Suprapubic skin (tissue), 4 donors: ENCODE data around the gene PDE4B. TPM values are rescaled to one million over a fixed set of nuclear protein-coding genes. Genes with fewer than 3 reads are reported as not detected.

Experiments
- DNase-seq, 2 donors: peaks; one replicate each; pipeline ENCODE4 v3.0.0-alpha.2; 2019; ENCODE audit warnings: low spot score in 2 of 2
- H3K27ac ChIP-seq: fragments of 200-600 bp; sonication (generic); one replicate; pipeline ENCODE4 v1.5.1; 2019
- H3K27me3 ChIP-seq: fragments of 200-600 bp; sonication (generic); one replicate; pipeline ENCODE4 v1.5.1; 2019
- H3K36me3 ChIP-seq: fragments of 200-600 bp; sonication (generic); one replicate; pipeline ENCODE4 v1.5.1; 2019
- H3K4me1 ChIP-seq: fragments of 200-600 bp; sonication (generic); one replicate; pipeline ENCODE4 v1.5.1; 2019
- H3K4me3 ChIP-seq: fragments of 200-600 bp; sonication (generic); one replicate; pipeline ENCODE4 v1.5.1; 2019; ENCODE audit warnings: mild to moderate bottlenecking
- H3K9me3 ChIP-seq: fragments of 200-600 bp; sonication (generic); one replicate; pipeline ENCODE4 v1.5.1; 2019
- EP300 ChIP-seq: sonication (generic); formaldehyde crosslinking; IDR thresholded peaks from one replicate; pipeline ENCODE4 v1.6.1; 2017; ENCODE audit warnings: antibody characterized with exemption
- POLR2A ChIP-seq, 2 donors: fragments of 450-650 bp; IDR thresholded peaks; one replicate each; pipeline ENCODE4 v1.6.1; 2017; ENCODE audit warnings: antibody characterized with exemption in 2 of 2, mild to moderate bottlenecking in 2 of 2, moderate library complexity in 2 of 2
- POLR2AphosphoS5 ChIP-seq, 3 donors: sonication (generic); formaldehyde crosslinking; IDR thresholded peaks; one replicate each; pipeline ENCODE4 v1.6.1; 2017; ENCODE audit warnings: antibody characterized with exemption in 3 of 3
- WGBS: methylation state at CpG from one replicate; pipeline ENCODE4 v1.1.5; 2018; 5-methylcytosine and 5-hydroxymethylcytosine counted together
- total RNA-seq, 4 donors: library from RNA; depleted of rRNA; stranded (reverse); fragments of >200 nt; gene quantifications; one replicate each; pipeline ENCODE4 v1.1.0, GENCODE V29; 2016
- TF ChIP-seq, protein P1 (sequence below), 2 donors: fragments of 200-600 bp in 1 of 2; fragments of 450-650 bp in 1 of 2; sonication (generic) in 1 of 2; IDR thresholded peaks; one replicate each; pipeline ENCODE4 v1.5.1; 2016 to 2019; ENCODE audit warnings: antibody characterized with exemption in 2 of 2, mild to moderate bottlenecking in 1 of 2, moderate library complexity in 1 of 2

PDE4B gene
- total RNA-seq, 4 donors from 2014 or later = 14.2 to 27.6 (median 16.7) TPM

DNA sequence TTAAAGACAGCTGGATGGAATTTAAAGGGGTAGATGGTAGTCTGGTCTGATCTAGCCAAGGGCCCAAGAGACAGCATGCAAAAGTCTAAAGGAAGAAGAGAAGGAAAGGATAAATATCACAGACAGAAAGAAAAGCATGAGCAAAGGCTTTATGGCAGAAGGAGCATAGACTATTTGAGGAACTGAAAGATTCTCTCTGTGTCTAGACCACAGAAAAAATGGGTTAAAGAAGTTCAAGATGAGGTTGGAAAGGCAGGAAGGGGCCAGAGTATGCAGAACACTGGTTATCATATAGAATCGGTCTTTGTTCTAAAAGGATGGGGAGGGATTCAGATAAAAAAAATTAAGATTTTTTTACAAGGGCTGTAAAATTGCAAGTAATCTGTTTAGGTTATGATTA lies 604.5 kb downstream of the PDE4B start:
- no peak for TF ChIP-seq EP300
- TF ChIP-seq, protein P1, sequence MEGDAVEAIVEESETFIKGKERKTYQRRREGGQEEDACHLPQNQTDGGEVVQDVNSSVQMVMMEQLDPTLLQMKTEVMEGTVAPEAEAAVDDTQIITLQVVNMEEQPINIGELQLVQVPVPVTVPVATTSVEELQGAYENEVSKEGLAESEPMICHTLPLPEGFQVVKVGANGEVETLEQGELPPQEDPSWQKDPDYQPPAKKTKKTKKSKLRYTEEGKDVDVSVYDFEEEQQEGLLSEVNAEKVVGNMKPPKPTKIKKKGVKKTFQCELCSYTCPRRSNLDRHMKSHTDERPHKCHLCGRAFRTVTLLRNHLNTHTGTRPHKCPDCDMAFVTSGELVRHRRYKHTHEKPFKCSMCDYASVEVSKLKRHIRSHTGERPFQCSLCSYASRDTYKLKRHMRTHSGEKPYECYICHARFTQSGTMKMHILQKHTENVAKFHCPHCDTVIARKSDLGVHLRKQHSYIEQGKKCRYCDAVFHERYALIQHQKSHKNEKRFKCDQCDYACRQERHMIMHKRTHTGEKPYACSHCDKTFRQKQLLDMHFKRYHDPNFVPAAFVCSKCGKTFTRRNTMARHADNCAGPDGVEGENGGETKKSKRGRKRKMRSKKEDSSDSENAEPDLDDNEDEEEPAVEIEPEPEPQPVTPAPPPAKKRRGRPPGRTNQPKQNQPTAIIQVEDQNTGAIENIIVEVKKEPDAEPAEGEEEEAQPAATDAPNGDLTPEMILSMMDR (IDR thresholded peaks at IDR 0.05) = no peak
- no peak for TF ChIP-seq POLR2AphosphoS5 (IDR thresholded peaks at IDR 0.05)
- TF ChIP-seq POLR2A (IDR thresholded peaks at IDR 0.05) = no peak
- DNase-seq = no peak
- no peaks in the 10 kb centered on the region for H3K36me3 ChIP-seq
- no peaks in the 10 kb centered on the region for H3K27me3 ChIP-seq
- WGBS = 90% methylated on average over 1 of the region's 1 CpG
- peaks cover 16% of the 10 kb centered on the region for H3K4me1 ChIP-seq
- H3K4me3 ChIP-seq = no peak overlapping the region
- H3K27ac ChIP-seq = no peak overlapping the region
- no peaks in the 10 kb centered on the region for H3K9me3 ChIP-seq

DNA sequence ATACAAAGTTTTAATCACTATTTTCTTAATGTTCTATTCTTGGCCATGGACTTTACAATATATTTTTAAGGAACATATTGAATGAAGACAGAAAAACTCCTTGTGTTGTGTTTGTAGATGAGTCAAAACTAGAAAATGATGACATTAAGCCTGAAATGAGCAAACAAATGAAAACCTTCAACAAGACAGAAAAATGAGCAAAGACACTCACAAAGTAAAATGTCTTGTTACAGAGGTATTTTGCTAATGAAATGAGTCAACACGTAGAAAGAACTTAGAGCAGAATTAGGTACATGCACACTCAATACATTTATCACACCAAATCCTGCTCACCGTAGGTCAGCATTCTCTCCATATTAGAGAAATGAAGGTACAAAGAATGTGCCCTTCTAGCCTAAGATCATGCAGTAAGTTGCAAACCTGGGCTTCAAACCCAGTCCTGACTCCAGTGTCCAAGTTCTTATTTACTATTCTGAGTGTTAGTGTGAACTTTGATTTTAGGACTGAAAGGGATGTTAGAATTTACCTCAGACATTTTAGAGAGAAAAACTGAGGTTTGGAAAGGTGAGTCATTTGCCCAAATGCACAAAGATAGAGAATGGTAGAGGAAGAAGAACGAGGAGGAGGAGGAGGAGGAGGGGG lies 607.3 kb downstream of the PDE4B start:
- no peaks in the 10 kb centered on the region for H3K27me3 ChIP-seq
- H3K27ac ChIP-seq = no peak overlapping the region
- no peaks in the 10 kb centered on the region for H3K36me3 ChIP-seq
- no peaks in the 10 kb centered on the region for H3K9me3 ChIP-seq
- 91% methylated on average over 3 of the region's 3 CpGs for WGBS
- TF ChIP-seq POLR2AphosphoS5 (IDR thresholded peaks at IDR 0.05) (no peak), POLR2A (IDR thresholded peaks at IDR 0.05) (no peak), EP300 (no peak)
- TF ChIP-seq, protein P1 (IDR thresholded peaks at IDR 0.05) = no peak
- H3K4me1 ChIP-seq = peaks cover 27% of the 10 kb centered on the region
- no peak overlapping the region for H3K4me3 ChIP-seq
- DNase-seq = no peak

DNA sequence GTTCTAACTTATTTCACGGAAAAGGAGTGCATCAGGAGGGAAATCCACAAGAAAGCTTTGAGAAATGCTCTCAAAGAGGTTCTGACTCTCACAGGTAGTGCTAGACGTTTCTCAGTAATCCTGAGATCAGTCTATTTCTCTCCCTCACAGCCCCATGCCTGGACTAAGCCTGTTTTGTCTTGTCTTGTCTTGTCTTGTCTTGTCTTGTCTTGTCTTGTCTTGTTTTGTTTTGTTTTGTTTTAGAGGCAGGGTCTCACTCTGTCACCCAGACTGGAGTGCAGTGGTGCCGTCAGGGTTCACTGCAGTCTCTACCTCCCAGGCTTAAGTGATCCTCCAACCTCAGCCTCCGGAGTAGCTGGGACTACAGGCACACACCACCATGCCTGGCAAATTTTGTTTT lies 608.0 kb downstream of the PDE4B start:
- Histone ChIP-seq H3K27me3 (no peaks in the 10 kb centered on the region), H3K4me1 (peaks cover 22% of the 10 kb centered on the region), H3K9me3 (no peaks in the 10 kb centered on the region), H3K4me3 (no peak overlapping the region), H3K36me3 (no peaks in the 10 kb centered on the region), H3K27ac (no peak overlapping the region)
- TF ChIP-seq, protein P1 (IDR thresholded peaks at IDR 0.05) = no peak
- no peak for DNase-seq
- WGBS = 86% methylated on average over 4 of the region's 4 CpGs

DNA sequence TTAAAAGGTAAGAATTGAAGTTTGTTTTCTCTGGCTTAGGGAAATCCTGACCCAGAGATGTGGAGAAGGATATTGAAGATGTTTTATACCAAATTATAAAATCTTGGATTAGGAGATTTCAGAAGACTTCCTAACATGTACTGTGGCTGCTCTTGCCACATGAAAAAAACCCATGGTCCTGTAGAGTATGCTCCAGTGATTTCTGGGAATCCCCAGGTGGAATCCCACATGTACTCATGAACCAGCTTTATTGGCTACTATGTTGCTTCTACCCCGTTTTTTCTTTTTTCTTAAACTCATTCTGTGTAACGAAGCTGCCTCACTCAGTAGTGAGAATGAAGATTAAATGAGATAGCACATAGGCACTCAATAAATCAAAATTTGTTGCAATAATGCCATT lies 608.5 kb downstream of the PDE4B start:
- no peaks in the 10 kb centered on the region for H3K9me3 ChIP-seq
- no peaks in the 10 kb centered on the region for H3K36me3 ChIP-seq
- no peaks in the 10 kb centered on the region for H3K27me3 ChIP-seq
- no peak overlapping the region for H3K27ac ChIP-seq
- TF ChIP-seq POLR2AphosphoS5 (IDR thresholded peaks at IDR 0.05) = no peak
- no peak for TF ChIP-seq EP300
- TF ChIP-seq, protein P1 (IDR thresholded peaks at IDR 0.05) = no peak
- no peak for TF ChIP-seq POLR2A (IDR thresholded peaks at IDR 0.05)
- peaks cover 17% of the 10 kb centered on the region for H3K4me1 ChIP-seq
- 38% methylated on average over 2 of the region's 2 CpGs for WGBS
- no peak overlapping the region for H3K4me3 ChIP-seq
- no peak for DNase-seq

DNA sequence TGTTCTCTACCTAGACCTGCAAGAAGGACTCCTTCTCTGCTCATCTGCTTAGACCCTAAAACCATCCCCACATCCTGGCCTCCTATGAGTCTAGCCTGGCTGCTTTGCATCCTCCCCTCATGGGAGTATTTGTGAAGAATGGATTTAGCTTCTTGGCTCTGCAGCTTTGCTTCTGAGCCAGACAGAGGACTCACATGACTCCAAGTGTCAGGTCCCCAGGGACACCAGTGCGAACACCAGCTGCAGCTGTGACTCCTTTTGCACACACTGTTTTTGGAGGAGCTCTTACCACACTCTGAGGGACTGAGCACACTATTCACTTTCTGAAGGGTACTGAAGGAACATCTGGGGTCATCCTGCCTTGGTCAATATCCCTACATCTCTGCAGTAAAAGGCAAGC lies 609.5 kb downstream of the PDE4B start:
- peak; percentile 76 to 83 for DNase-seq
- 67% methylated on average over 1 of the region's 1 CpG for WGBS
- H3K4me3 ChIP-seq = no peak overlapping the region
- no peak overlapping the region for H3K27ac ChIP-seq
- peaks cover 17% of the 10 kb centered on the region for H3K4me1 ChIP-seq
- H3K9me3 ChIP-seq = no peaks in the 10 kb centered on the region
- TF ChIP-seq, protein P1 (IDR thresholded peaks at IDR 0.05) = no peak
- TF ChIP-seq EP300 (no peak), POLR2A (IDR thresholded peaks at IDR 0.05) (no peak), POLR2AphosphoS5 (IDR thresholded peaks at IDR 0.05) (peak in 2 of 3 donors; percentile 48 to 54)
- no peaks in the 10 kb centered on the region for H3K27me3 ChIP-seq
- H3K36me3 ChIP-seq = no peaks in the 10 kb centered on the region
